Adrenal gland (tissue), 5 donors: ENCODE measurements around the gene KCNN4.

ENCODE experiments used
- CTCF ChIP-seq, 6 experiments: fragments of 450-650 bp in 4 of 6; fragments of 200-600 bp in 2 of 6; sonication (generic) in 1 of 6; IDR thresholded peaks; 1 replicate in 5 of 6; 2 replicates in 1 of 6; pipeline versions ENCODE4 v1.5.1 to v1.8.0; 2016 to 2021; ENCODE audit warnings: antibody characterized with exemption in 6 of 6, mild to moderate bottlenecking in 2 of 6, moderate library complexity in 1 of 6
- POLR2A ChIP-seq, 2 donors: fragments of 450-650 bp; IDR thresholded peaks; one replicate each; pipeline ENCODE4 v1.6.1; 2017; ENCODE audit warnings: antibody characterized with exemption in 2 of 2, mild to moderate bottlenecking in 2 of 2, moderate library complexity in 1 of 2
- donor health status: DM: no; HTN: no; CAD: no.

GRCh38 chr19:43727593-43727853, 53.2 kb downstream of the KCNN4 start:
- no peak for TF ChIP-seq CTCF (IDR thresholded peaks at IDR 0.05)
- TF ChIP-seq POLR2A (IDR thresholded peaks at IDR 0.05) = no peak
